Lower leg skin (tissue), 4 donors: ENCODE measurements around the gene E2F1. TPM values are rescaled to one million over a fixed set of nuclear protein-coding genes. Genes with fewer than 3 reads are reported as not detected.

Source experiments
- DNase-seq, 2 donors: peaks; one replicate each; pipeline ENCODE4 v3.0.0-alpha.2; 2019; ENCODE audit warnings: low spot score in 2 of 2
- H3K4me3 ChIP-seq: fragments of 200-600 bp; sonication (generic); 2 replicates; pipeline ENCODE4 v1.5.1; 2017; ENCODE audit warnings: mild to moderate bottlenecking, low read depth; ENCODE audit not compliant: poor library complexity, severe bottlenecking
- POLR2A ChIP-seq, 2 donors: fragments of 450-650 bp; IDR thresholded peaks; one replicate each; pipeline ENCODE4 v1.6.1; 2016 to 2017; ENCODE audit warnings: antibody characterized with exemption in 2 of 2, mild to moderate bottlenecking in 1 of 2, moderate library complexity in 1 of 2
- WGBS, 2 donors: methylation state at CpG; one replicate each; pipeline ENCODE4 v1.1.5; 2018; 5-methylcytosine and 5-hydroxymethylcytosine counted together
- intact Hi-C: fragments of 100-400 bp; cut with DNase I; formaldehyde crosslinking; loops from one replicate; pipeline ENCODE4 v1.15.0; 2023; ENCODE audit warnings: low total_unique reads
- total RNA-seq, 4 donors: library from RNA; depleted of rRNA; stranded (reverse); fragments of >200 nt; gene quantifications; one replicate each; pipeline ENCODE4 v1.1.0, GENCODE V29; 2016
- TF ChIP-seq, protein P1 (sequence below), 3 donors: fragments of 450-650 bp; IDR thresholded peaks; one replicate each; pipeline ENCODE4 v1.5.1; 2016; ENCODE audit warnings: antibody characterized with exemption in 3 of 3, mild to moderate bottlenecking in 3 of 3, moderate library complexity in 2 of 3

Gene E2F1
- total RNA-seq, 4 donors from 2014 or later, result 1.4 to 6.3 (median 5.7) TPM

DNA sequence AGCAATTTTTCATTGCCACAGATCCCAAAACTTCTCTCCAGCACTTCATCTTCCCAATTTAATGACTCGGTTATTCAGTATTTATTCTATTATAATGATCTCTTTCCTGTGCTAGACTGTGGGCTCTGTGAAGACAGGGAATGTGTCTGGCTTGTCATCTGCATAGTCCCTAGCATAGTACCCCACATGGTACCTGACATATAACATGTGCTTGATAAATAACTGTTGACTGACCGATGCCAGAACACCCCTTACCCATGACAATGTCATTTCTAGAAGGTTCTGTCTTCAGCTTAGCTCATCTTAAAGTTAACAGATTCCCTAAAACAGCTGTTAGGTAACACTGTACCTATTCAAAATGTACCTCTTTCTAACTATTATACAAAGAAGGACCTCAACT, 30.3 kb upstream of the E2F1 start:
- WGBS, 2 donors, result 87 to 96% methylated on average over 2 of the region's 2 CpGs
- intact Hi-C loops, result no loop called here
- no peak for DNase-seq
- no peak overlapping the region for H3K4me3 ChIP-seq
- TF ChIP-seq POLR2A (IDR thresholded peaks at IDR 0.05), result no peak
- TF ChIP-seq, protein P1, sequence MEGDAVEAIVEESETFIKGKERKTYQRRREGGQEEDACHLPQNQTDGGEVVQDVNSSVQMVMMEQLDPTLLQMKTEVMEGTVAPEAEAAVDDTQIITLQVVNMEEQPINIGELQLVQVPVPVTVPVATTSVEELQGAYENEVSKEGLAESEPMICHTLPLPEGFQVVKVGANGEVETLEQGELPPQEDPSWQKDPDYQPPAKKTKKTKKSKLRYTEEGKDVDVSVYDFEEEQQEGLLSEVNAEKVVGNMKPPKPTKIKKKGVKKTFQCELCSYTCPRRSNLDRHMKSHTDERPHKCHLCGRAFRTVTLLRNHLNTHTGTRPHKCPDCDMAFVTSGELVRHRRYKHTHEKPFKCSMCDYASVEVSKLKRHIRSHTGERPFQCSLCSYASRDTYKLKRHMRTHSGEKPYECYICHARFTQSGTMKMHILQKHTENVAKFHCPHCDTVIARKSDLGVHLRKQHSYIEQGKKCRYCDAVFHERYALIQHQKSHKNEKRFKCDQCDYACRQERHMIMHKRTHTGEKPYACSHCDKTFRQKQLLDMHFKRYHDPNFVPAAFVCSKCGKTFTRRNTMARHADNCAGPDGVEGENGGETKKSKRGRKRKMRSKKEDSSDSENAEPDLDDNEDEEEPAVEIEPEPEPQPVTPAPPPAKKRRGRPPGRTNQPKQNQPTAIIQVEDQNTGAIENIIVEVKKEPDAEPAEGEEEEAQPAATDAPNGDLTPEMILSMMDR (IDR thresholded peaks at IDR 0.05), result no peak

DNA sequence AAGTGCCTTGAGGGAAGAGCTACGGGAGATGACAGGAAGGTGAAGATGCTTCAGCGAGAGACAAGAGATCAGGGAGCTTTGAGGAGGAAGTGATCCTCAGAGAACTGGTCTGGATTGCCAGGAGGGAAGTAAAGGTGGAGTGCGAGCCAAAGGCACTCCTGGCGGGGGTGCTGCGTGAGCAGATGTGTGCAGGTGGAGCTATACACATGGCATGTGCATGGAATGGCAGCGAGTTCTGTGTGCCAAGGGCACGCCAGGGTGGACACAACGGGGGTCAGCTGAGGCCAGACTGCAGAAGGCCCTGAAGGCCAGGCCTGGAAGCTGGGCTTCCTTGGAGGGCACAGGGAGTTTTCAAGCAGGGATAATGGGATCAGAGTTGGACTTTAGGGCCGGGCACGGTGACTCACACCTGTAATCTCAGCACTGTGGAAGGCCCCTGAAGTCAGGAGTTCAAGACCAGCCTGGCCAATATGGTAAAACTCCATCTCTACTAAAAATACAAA, 27.7 kb upstream of the E2F1 start:
- no peak for TF ChIP-seq POLR2A (IDR thresholded peaks at IDR 0.05)
- TF ChIP-seq, protein P1 (IDR thresholded peaks at IDR 0.05), result no peak
- 60 to 69% methylated on average over 9 to 10 of the region's 10 CpGs for WGBS, 2 donors
- DNase-seq, result no peak
- intact Hi-C loops, result no loop called here
- no peak overlapping the region for H3K4me3 ChIP-seq

DNA sequence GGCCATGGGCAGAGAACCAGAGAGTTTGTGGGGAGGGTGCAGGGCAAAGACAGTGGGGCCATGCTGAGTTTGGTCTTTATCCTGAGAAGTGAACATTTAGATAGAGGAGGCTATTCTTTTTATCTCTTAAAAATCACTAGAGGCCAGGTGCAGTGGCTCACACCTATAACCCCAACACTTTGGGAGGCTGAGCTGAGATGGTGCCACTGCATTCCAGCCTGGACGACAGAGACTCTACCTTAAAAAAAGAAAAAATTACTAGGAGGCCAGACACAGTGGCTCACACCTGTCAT, 25.2 kb upstream of the E2F1 start:
- 0 to 67% methylated on average over 1 of the region's 1 CpG for WGBS, 2 donors
- no peak overlapping the region for H3K4me3 ChIP-seq
- no peak for DNase-seq
- intact Hi-C loops, result no loop called here
- TF ChIP-seq POLR2A (IDR thresholded peaks at IDR 0.05), result no peak
- TF ChIP-seq, protein P1 (IDR thresholded peaks at IDR 0.05), result no peak

DNA sequence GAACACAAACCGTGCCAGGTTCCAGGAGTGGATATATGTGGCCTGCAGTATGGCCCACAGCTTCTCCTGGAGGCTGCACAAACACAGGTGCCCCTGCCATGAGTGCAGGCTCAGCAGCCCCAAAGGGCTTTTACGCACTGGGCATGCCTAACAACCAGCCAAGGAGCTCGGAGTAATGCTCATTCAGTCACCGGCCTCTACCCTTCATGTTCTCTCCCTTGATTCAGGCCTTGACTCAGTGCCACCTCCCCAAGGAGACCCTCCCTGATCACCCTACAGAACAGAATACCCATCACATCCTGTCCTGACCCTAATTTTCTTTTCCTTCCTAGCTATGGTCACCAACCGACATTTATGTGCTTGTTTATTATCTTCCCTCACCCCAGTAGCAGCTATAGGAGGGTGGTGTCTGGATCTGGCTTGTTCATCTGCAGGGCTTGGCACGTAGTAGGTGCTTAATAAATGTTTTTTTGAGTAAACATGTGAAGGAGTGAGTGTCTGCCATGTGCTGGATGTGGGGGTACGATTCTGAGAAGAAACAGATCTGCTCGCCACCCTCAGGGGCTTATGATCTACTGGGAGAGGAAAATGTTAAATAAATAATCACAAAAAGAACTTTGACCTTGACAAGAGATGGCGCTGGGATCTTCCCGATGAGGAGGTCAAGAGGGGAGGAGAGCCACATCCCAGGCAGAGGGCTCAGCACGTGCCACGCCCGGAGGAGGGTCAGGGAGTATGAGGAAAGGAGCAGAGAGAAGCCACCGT, 24.7 kb upstream of the E2F1 start:
- H3K4me3 ChIP-seq, result no peak overlapping the region
- DNase-seq, result no peak
- intact Hi-C loops, result no loop called here
- no peak for TF ChIP-seq POLR2A (IDR thresholded peaks at IDR 0.05)
- TF ChIP-seq, protein P1 (IDR thresholded peaks at IDR 0.05), result no peak
- WGBS, 2 donors, result 77 to 83% methylated on average over 14 of the region's 14 CpGs

DNA sequence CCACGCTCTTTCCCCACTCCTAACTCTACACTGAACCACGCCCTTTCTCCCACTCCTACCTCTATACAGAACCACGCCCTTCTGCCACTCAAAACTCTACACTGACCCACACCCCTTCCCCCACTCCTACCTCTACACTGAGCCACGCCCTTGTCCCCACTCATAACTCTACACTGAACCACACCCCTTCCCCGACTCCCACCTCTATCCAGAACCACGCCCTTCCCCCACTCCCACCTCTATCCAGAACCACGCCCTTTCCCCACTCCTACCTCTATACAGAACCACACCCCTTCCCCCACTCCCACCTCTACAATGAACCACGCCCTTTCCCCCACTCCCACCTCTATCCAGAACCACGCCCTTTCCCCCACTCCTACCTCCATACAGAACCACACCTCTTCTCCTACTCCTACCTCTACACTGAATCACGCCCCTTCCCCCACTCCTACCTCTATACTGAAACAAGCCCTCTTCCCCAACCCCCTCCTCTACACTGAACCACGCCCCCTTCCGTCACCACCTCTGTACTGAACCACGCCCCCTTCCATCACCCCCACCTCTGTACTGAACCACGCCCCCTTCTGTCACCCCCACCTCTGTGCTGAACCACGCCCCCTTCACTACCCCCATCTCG, 23.8 kb upstream of the E2F1 start:
- WGBS, 2 donors, result 72 to 73% methylated on average over 16 of the region's 16 CpGs
- no peak overlapping the region for H3K4me3 ChIP-seq
- no peak for TF ChIP-seq POLR2A (IDR thresholded peaks at IDR 0.05)
- TF ChIP-seq, protein P1 (IDR thresholded peaks at IDR 0.05), result no peak
- DNase-seq, result no peak
- intact Hi-C loops, result no loop called here
